Renal pelvis (tissue), 12 donors: ENCODE results near the gene IFT88. TPM values are rescaled to one million over a fixed set of nuclear protein-coding genes. Genes with fewer than 3 reads are reported as not detected.

Experiments
- DNase-seq: peaks from one replicate; pipeline ENCODE4 v3.0.0-alpha.2; 2013
- long read RNA-seq, 16 experiments: transcript quantifications; one replicate each; lab custom pipeline, GENCODE V29; 2026
- polyA plus RNA-seq, 3 donors: library from polyadenylated mRNA; unstranded; fragments of 120-200 nt; gene quantifications; one replicate each; pipeline ENCODE4 v1.2.1, GENCODE V29; 2013; ENCODE audit not compliant: insufficient read length in 3 of 3

The IFT88 gene
- polyA plus RNA-seq = 10 to 100 TPM; 36.4 to 48.8 (median 44.9) TPM
- long read RNA-seq, donor 1, transcript IFT88-202 (26 exons, 2,856 nt) = major isoform, 6 of 6 reads
- long read RNA-seq, donor 1, partial matches to known transcripts = 0 of 6 reads
- long read RNA-seq, donor 1, other reads (novel, unspliced or antisense) = 0 of 6 reads
- long read RNA-seq, donor 2, partial matches to known transcripts = 0 of 3 reads
- long read RNA-seq, donor 2, other reads (novel, unspliced or antisense) = 0 of 3 reads
- long read RNA-seq, donor 3 = 0 reads
- long read RNA-seq, donor 4, transcript IFT88-202 (26 exons, 2,856 nt) = major isoform, 5 of 10 reads
- long read RNA-seq, donor 4, partial matches to known transcripts = 5 of 10 reads
- long read RNA-seq, donor 4, other reads (novel, unspliced or antisense) = 0 of 10 reads
- long read RNA-seq, donor 5 = 0 reads
- long read RNA-seq, donor 6, partial matches to known transcripts = 0 of 1 reads
- long read RNA-seq, donor 6, other reads (novel, unspliced or antisense) = 0 of 1 reads
- long read RNA-seq, donor 7, partial matches to known transcripts = 0 of 2 reads
- long read RNA-seq, donor 7, other reads (novel, unspliced or antisense) = 0 of 2 reads
- long read RNA-seq, donor 8 = 0 reads
- long read RNA-seq, donor 9, partial matches to known transcripts = 0 of 3 reads
- long read RNA-seq, donor 9, other reads (novel, unspliced or antisense) = 0 of 3 reads
- long read RNA-seq, donor 10, partial matches to known transcripts = 6 of 8 reads
- long read RNA-seq, donor 10, other reads (novel, unspliced or antisense) = 0 of 8 reads
- long read RNA-seq, donor 11, partial matches to known transcripts = 0 of 3 reads
- long read RNA-seq, donor 11, other reads (novel, unspliced or antisense) = 0 of 3 reads
- long read RNA-seq, donor 12, partial matches to known transcripts = 0 of 3 reads
- long read RNA-seq, donor 12, other reads (novel, unspliced or antisense) = 0 of 3 reads
- long read RNA-seq, donor 13, partial matches to known transcripts = 19 of 20 reads
- long read RNA-seq, donor 13, other reads (novel, unspliced or antisense) = 0 of 20 reads
- long read RNA-seq, donor 14 = 0 reads
- long read RNA-seq, donor 15, partial matches to known transcripts = 0 of 1 reads
- long read RNA-seq, donor 15, other reads (novel, unspliced or antisense) = 0 of 1 reads
- long read RNA-seq, donor 16, partial matches to known transcripts = 5 of 7 reads
- long read RNA-seq, donor 16, other reads (novel, unspliced or antisense) = 0 of 7 reads

GRCh38 chr13:20566898-20567874, at the start of gene IFT88:
TSS of gene IFT88 (plus strand) at chr13:20567157. CDS start at chr13:20574386, 7,229 bp downstream.
- peak; percentile 91 for DNase-seq

- no peak for DNase-seq
Observed at GRCh38 chr13:20518660-20519100, 48.3 kb upstream of the IFT88 start.

GRCh38 chr13:20519875-20520274, 47.1 kb upstream of the IFT88 start:
- DNase-seq = no peak

- no peak for DNase-seq
Observed at GRCh38 chr13:20521364-20522115, 45.4 kb upstream of the IFT88 start.

- no peak for DNase-seq
Observed at GRCh38 chr13:20525144-20525600, 41.8 kb upstream of the IFT88 start.

- DNase-seq = no peak
Observed at GRCh38 chr13:20525601-20526544, 41.1 kb upstream of the IFT88 start, which contains the start of gene CRYL1. TSS of gene CRYL1 (minus strand) at chr13:20525857. CDS start at chr13:20525794, 63 bp downstream.

- DNase-seq = no peak
Observed at GRCh38 chr13:20526664-20527063, 40.3 kb upstream of the IFT88 start.

- DNase-seq = no peak
Observed at GRCh38 chr13:20528452-20528851, 38.5 kb upstream of the IFT88 start.

GRCh38 chr13:20534038-20534608, 32.8 kb upstream of the IFT88 start:
- DNase-seq = no peak

- no peak for DNase-seq
Observed at GRCh38 chr13:20536992-20537391, 30.0 kb upstream of the IFT88 start.

GRCh38 chr13:20544201-20544923, 22.6 kb upstream of the IFT88 start:
- DNase-seq = no peak

- DNase-seq = no peak
Observed at GRCh38 chr13:20546556-20546955, 20.4 kb upstream of the IFT88 start.

GRCh38 chr13:20547479-20547908, 19.5 kb upstream of the IFT88 start:
- DNase-seq = no peak

- no peak for DNase-seq
Observed at GRCh38 chr13:20550799-20551198, 16.2 kb upstream of the IFT88 start.

- DNase-seq = peak; percentile 24
Observed at GRCh38 chr13:20553311-20553710, 13.6 kb upstream of the IFT88 start.

GRCh38 chr13:20558982-20559381, 8.0 kb upstream of the IFT88 start:
- no peak for DNase-seq

GRCh38 chr13:20559659-20560356, 7.1 kb upstream of the IFT88 start:
- no peak for DNase-seq
